HG03432 (cell line): ENCODE data around the gene UBASH3A.

ENCODE experiments used
- ATAC-seq: cut with Tn5 transposase; IDR thresholded peaks from one replicate; pipeline ENCODE4 v1.9.1; 2021; ENCODE audit warnings: mild to moderate bottlenecking, moderate library complexity; ENCODE audit not compliant: unreplicated experiment

Gene UBASH3A

DNA sequence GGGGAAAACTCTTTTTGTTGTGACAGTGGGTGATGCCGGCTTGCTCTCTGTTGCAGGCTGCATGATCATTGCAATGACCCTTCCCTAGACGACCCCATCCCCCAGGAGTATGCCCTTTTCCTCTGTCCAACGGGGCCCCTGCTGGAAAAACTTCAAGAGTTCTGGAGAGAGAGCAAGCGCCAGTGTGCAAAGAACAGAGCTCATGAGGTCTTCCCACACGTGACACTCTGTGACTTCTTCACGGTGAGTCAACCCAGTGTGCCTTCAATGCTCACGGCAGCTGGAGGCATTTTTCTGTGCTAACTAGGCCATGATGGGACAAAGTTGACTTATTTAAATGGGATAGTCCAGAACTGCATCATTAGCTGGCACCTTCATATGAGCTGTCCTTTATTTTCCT is 5.7 kb downstream of the UBASH3A start:
- no peak for ATAC-seq

DNA sequence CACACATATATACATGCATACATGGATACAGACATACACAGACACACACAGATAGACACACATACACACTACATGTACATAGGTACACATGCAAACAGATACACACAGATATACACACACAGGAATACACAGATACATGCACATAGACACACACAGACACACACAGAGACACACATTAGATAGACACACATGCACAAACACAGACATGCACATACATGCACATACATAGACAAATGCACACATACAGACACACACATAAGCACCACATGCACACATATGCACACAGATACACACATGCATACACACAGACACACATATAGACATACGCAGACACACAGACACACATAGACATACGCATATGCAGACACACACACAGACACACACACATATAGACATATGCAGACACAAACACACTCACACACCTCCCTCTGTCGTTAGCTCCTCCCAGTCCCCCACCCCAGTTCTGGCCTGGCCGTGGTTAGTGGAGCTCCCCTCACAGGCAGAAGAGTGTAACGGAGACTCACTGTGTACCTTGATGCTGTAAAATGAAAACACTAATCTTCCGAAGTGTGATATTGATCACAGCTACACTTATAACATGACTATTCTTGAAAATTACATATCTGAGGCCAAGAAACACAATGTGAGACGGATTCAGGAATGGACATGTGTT is 7.6 kb downstream of the UBASH3A start:
- ATAC-seq = no peak

DNA sequence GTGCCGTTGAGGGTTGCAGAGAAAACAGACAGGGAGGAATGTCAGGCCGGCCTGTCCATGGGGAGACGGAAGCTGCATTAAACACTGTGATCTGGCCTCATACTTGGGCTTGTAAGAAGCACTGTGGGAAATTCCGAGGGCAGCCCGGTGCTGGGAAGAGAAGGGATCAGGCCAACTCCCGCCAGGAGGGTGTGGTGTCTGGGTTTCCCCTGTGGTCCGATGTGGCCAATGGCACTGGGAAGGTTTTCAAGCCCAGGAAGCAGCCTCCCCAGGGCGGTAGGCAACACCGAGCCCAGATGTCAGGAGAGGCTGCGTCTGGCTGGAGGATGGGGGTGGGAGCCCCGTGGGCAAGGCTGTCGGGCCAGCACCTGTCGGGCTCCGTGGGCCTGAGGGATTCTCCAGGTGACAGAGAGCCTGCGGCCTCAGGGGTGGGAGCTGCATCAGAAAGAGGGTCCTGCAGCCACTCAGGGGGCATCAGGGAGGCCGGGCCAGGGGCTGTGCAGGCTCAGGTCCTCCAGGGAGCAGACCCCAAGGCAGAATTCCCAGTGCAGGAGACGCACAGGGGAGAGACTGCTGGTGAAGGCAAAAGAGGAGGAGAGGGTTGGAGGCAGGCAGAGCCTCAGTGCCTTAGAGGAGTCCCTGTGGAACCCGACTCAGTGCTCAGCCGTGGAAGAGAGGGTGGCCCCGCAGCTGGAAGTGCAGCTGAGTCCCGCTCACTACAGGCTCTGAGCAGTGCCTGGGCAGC is 8.4 kb downstream of the UBASH3A start:
- no peak for ATAC-seq

DNA sequence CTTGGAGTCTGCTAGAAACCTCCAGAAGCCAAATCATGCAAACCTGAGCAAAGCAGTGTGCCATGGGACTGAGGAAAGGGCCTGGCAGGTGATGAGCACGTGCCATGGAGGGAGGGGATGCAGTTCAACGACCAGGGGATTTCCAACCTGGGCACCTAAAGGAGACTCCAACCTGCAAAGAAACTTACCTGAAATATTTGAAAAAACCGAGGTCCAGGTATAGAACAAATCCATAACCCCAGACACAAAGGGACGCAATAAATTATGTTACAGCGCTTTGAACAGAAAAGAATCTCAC is 8.9 kb downstream of the UBASH3A start:
- no peak for ATAC-seq

DNA sequence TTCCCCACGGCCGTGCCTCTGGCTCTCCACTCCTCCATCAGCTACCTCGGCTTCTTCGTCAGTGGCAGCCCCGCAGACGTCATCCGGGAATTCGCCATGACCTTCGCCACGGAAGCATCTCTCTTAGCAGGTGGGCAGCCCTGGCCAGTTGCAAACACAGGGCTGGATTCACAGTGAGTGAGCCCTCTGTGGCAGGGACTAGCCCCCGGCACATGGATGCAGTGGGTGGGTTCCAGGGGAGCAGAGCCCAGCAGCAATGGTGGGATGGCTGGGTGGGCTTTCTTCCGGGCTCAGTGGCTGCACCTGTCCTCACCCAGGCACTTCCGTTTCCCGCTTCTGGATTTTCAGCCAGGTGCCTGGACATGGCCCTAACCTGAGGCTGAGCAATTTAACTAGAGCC is 9.4 kb downstream of the UBASH3A start:
- no peak for ATAC-seq

DNA sequence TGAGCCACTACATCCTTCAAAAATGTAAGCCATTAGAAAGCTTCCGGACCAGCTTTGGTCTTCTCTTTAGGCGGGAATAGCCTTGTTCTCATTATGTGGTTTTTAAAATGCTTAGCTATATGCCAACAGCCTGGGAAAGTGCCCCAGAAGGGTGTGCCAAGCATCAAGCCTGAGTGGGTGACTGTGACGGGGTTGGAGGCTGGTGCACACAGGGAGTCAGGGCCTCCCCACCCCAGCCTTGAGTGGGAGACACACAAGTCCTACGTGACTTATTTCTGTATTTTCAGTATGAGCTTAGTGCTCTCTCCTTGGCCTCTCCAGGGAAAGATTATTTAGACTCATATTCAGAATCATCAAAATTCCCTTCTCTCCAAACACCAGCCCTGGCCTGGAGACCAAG is 9.8 kb downstream of the UBASH3A start:
- ATAC-seq = no peak

DNA sequence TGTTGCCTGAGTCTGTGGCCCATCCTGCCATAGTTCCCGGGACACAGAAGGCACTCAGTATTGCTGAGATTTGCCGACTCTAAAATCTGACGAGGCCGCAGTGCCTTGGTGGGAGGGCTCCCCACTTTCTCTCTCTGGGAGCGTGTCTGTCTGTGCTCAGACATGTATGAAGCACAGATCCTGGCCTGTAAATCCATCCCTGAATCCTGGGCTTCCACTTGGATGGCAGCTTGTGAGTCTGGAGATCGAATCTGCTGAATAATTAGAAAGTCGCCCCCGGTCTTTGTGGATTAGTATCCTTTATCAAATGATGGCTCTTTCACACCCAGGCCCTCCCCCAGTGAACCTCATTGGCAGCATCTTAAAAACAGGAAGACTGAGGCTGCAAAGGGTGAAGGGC is 10.4 kb downstream of the UBASH3A start:
- no peak for ATAC-seq

DNA sequence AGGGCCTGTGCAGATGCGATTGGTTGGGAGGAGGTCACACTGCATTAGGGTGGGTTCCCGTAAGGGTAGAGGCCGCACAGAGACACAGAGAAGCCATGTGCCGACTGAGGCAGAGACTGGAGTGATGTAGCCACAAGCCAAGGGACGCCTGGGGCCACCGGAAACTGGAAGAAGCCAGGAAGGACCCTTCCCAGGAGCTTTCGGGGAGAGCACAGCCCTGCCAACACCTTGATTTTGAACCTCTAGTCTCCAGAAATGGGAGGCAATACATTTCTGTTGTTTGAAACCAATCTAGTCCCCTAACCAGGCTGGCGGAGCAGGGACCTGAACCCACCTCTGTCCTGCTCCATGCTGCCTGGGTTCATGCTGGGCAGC is 10.8 kb downstream of the UBASH3A start:
- ATAC-seq = no peak

DNA sequence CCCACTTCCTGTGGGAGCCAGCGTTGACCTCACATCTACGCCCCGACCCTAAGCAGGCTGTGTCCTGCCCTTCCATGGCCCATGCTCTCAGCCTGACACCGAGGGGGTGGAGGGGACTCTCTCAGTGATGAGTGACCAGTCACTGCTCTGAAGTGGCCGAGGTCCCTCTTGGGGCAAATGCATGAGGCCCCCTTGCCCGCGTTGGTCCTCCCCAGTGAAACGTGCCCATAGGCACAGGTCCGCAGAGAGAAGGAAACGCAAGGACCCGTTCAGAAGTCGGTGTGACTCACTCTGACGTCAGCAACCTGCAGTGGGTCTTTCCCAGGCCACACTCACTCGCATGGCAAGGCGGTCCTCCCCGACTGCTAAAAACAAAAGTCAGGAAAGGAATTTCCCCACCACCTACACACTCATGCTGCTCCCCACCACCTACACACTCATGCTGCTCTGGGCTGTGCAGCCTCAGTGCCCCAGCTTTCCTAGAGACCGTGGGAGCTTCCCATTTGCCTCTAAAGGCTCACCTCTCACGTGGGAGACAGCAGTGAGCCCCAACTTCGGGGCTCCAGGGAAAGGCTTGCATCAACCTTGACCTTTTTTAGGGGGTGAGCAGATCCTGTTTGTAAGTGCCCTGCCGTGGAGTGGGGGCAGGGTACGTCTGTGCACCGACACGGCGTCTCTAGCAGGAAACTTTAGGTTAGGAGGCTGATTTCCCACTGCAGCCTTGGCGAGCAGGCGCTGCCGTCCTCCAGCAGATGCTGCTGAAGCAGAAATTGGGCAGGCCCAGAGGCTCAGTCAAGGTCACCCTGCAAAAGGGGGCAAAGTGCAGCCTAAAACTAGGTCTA is 11.4 kb downstream of the UBASH3A start:
- ATAC-seq = peak; percentile 79

DNA sequence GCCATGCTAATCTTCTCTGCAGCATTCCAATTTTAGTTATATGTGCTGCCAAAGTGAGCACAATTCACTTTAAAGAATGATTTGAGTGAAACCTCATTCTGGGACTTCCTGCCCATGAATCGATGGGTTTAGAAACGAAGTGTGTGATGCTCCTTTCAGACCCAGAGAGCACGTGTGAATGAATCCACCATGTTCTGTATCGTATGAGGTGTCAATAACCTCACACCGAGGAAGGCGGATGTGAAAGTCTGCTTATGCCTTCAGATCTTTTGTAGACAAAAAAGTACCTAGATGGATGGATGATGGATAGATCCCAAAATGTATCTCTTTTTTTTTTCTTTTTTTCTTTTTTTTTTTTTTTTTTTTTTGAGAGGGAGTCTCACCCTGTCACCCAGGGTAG is 13.8 kb downstream of the UBASH3A start:
- no peak for ATAC-seq

DNA sequence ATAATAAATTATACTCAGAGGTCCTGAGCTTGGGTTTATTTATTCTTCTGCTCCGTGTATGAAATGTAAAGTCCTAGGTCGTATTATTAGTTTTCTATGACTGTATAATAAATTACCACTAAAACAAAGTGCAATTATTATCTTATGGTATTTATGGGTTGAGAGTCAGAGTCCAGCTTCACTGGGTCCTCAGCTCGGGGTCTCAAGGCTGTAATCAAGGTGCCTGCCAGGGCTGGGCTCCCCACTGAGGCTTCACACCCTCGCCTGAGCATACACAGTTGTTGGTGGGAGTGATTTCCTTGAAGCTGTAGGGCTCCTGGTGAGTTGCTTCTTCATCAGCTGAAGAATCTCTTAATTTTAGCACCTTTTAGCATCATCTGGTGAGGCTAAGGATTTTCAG is 15.2 kb downstream of the UBASH3A start:
- ATAC-seq = no peak

DNA sequence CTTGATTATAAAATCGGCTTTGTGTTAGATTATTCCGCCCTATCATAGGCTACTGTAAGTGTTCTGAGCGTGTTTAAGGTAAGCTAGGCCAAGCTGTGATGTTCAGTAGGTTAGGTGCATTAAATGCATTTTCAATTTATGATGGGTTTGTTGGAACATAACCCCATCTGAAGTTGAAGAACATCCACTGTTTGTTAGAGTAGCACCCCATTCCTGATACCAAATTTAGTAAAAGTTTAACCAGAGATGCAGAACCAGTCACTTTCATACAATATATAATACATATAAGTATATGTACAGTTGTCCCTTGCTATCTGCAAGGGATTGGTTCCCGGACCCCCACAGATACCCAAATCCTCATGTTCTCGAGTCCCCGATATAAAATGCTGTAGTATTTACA is 16.1 kb downstream of the UBASH3A start:
- ATAC-seq = no peak

DNA sequence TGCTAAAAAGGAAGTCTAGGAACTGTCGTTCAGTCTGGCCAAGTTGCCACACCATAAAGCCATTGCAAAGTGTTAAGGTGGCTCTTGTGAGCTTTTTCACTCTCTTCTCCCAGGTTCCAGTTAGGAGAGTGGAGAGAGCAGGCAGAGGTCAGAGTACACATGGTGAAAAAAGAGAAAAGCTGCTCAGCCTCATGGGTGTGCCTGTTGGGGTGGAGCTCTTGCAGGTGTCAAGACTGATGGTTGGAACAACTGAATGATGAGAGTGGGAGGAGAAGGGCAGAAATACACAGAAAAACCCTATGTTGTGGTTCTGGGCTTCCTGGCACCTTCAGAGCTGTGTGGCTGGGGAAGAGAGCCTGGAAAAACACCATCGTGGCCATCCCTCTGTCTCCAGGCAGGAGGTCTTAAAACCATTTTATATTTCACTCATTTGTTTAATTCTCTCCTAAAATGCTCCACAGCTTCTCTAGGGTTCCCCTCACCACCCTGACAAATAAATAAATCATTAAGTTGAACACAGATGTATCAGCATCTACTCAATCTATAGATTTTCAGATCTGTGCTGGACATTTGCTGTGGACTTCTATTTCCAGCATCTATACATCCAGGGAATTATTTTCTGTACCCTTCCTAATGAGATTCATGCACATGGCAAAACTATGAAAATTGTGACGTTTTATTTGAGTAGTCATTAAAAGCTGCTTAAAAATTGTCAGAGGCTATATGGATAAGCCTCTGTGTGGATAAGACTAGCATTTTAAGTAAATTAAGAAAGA is 17.5 kb downstream of the UBASH3A start:
- no peak for ATAC-seq

DNA sequence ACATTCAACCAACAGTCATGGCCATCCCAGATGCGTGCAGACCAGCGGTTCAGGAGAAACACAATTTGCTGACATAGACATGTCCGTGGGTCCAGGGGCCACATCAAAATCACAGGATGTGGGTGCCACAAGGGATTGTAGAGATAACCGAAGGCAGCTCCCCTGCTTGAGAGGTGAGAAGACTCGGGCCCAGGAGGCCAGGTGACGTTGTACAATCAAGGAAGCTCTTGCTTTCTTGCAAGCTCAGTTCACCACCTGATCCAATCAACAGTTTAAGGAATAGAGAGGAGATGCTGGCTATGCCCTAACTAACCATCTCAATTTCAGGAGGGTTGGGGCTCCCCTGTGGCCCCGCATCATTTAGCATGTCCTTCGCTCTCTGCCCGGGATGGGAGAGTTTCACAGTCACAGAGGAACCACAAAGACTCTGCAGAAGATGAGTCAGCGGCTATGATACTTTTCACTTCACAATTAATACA is 19.5 kb downstream of the UBASH3A start:
- ATAC-seq = peak; percentile 68

DNA sequence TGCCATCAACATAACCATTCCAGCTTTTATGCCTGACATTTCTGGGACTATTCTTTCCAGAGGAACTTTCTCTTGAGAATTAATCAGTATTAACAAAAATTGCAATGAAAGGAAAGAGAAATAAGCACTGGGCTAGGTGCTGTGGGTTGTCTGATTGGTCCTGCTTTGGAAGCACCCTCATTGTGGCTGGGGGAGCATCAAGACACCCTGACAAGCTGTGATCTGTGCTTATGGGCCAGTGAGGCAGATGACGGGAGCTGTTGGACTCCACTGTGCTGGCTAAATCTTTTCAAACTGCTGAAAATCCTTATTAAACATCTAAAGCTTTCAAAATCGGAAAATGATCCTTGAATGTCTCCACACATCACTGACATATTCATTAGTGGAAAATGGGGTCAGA is 20.0 kb downstream of the UBASH3A start:
- ATAC-seq = peak; percentile 26

DNA sequence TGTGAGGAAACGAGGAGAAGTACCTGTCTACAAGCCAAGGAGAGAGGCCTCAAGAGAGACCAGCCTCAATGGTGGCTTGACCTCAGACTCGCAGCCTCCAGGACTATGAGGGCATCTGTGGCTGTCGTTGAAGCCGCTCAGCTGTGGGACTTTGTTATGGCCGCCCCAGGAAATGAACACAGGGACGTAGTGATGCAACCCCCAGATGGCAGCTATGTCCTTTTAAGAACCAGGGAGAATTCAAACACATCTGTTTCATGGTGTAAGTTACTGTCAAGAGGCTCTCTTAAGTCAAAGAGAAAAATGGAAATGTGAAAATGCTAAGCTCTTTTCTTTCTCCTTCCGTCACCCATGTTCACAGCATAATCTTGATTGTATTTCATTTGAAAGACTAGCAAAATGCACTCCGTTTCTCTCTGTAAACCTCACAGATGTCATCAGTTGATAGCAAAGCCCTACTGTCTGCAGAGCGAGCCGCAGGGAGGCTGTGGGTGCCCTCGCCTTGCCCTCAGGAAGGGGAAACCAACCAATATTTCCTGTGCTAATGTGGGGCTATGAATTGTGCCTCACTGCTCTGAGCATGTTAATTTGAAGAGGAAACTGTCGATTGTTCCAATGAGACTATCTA is 21.3 kb downstream of the UBASH3A start:
- peak; percentile 39 for ATAC-seq

DNA sequence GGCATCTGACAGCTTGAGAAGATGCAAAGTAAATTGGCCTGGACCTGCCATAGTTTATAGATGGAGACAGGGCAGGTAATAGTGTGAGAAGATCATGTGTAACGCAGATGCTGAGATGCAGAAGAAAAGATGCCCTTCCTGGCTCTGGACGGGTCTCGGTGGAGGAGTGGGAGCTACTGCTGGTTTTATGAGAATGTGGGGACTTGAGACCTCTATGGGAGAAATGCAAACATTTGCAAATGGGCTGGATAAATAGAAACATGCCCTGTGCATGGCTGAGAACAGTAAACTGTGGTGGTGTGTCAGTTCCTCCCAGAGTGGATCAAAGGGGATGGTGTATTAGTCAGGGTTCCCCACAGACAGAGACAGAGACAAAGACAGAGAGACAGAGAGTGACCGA is 21.9 kb downstream of the UBASH3A start:
- ATAC-seq = peak; percentile 27

DNA sequence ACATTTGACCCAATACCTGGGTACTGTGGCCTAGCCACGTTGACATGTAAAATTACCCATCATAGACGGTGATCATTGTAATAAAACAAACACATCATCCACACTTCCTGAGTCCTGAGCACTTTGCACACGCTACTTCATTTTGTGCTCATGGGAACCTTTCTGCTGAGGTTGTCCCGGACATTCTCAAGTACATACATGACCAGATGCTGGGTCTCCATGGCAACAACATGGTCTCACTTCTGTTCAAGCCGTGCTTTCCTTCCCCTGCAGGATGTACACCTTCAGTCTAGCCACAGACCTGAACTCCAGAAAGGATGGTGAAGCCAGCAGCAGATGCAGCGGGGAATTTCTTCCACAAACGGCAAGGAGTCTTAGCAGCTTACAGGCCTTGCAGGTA is 22.7 kb downstream of the UBASH3A start:
- ATAC-seq = no peak

DNA sequence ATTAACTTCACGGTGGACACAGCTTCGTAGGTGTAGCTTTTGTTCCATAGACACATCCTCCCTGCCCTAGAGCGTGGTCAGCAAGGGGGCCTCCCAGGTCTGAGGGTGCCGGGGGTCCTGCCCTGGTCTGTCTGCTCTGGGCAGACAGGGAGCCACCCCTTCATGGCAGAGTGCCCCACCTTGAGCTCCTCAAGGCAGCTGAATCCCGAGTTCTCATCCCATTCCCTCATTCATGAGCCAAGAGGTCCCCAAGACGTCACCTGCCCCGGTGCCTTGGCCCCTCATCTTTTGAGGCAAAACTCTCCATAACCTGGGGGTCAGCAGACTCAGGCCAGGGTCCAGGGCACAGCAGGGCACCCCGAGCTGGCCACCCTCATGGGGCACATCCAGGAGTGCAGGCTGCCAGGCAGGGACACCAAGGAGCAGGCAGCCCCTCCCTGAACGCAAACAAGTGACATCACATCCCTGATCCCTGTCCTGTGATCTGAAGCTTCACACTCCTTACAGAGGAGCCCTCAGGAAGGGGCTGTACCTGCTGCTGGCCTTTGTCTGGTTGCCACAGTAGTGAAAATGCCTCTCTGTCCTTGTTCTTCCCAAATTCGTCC is 23.3 kb downstream of the UBASH3A start:
- no peak for ATAC-seq

DNA sequence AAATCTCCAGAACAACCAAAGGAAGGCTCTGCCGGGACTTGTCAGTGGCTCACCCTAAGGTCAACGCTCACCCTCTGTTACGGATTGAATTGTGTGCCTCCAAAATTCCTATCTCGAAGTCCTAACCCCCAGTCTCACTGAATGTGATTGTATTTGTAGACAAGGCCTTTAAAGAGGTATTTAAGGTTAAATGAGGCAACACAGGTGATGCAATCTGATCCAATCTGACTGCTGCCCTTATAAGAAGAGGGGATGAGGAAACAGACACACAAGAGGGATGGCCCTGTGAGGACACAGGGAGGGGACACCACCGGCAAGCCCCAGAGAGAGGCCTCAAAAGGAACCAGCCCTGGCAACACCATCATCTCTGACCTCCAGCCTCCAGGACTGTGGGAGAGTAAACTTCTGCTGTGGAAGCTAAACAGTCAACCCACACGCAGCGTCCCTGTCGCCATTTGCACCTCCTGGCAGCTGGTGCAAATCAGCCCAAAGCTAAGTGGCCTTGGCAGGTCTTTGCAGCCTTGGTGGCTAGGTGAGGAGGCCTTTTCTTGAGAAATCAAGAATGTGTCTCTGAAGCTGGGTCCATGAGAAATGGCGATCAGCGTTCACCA is 24.2 kb downstream of the UBASH3A start:
- ATAC-seq = no peak
